Measurements from ENCODE around the gene CCR8.

CCR8 gene

GRCh38 chr3:39332525-39332924 lies 3.0 kb downstream of the CCR8 start:
- no peak for TF ChIP-seq CTCF (IDR thresholded peaks at IDR 0.05; ENCODE audit: low read depth, low read length)
- no peak for DNase-seq (ENCODE audit: low read depth in 2 of 2)
- H3K4me3 ChIP-seq (replicated peaks in 1 of 2; ENCODE audit: low read depth in 2 of 2, low read length in 2 of 2): no peak overlapping the region

GRCh38 chr3:39333607-39334006 lies 4.1 kb downstream of the CCR8 start:
- no peak for TF ChIP-seq CTCF (IDR thresholded peaks at IDR 0.05; ENCODE audit: low read depth, low read length)
- no peak for DNase-seq (ENCODE audit: low read depth in 2 of 2)
- H3K4me3 ChIP-seq (replicated peaks in 1 of 2; ENCODE audit: low read depth in 2 of 2, low read length in 2 of 2): no peak overlapping the region

- TF ChIP-seq CTCF (IDR thresholded peaks at IDR 0.05; ENCODE audit: low read depth, low read length): no peak
- no peak overlapping the region for H3K4me3 ChIP-seq (replicated peaks in 1 of 2; ENCODE audit: low read depth in 2 of 2, low read length in 2 of 2)
- no peak for DNase-seq (ENCODE audit: low read depth in 2 of 2)
These were observed 4.7 kb downstream of the CCR8 start for GRCh38 chr3:39334205-39334604.

- no peak overlapping the region for H3K4me3 ChIP-seq (replicated peaks in 1 of 2; ENCODE audit: low read depth in 2 of 2, low read length in 2 of 2)
- DNase-seq (ENCODE audit: low read depth in 2 of 2): no peak
- TF ChIP-seq CTCF (IDR thresholded peaks at IDR 0.05; ENCODE audit: low read depth, low read length): no peak
These were observed 8.7 kb downstream of the CCR8 start for GRCh38 chr3:39338201-39338600.

GRCh38 chr3:39339086-39339485 lies 9.6 kb downstream of the CCR8 start:
- DNase-seq (ENCODE audit: low read depth in 2 of 2): no peak
- no peak for TF ChIP-seq CTCF (IDR thresholded peaks at IDR 0.05; ENCODE audit: low read depth, low read length)
- H3K4me3 ChIP-seq (replicated peaks in 1 of 2; ENCODE audit: low read depth in 2 of 2, low read length in 2 of 2): no peak overlapping the region

GRCh38 chr3:39343076-39343717 lies 13.7 kb downstream of the CCR8 start:
- no peak overlapping the region for H3K4me3 ChIP-seq (replicated peaks in 1 of 2; ENCODE audit: low read depth in 2 of 2, low read length in 2 of 2)
- TF ChIP-seq CTCF (IDR thresholded peaks at IDR 0.05; ENCODE audit: low read depth, low read length): no peak
- no peak for DNase-seq (ENCODE audit: low read depth in 2 of 2)

GRCh38 chr3:39343760-39344159 lies 14.3 kb downstream of the CCR8 start:
- H3K4me3 ChIP-seq (replicated peaks in 1 of 2; ENCODE audit: low read depth in 2 of 2, low read length in 2 of 2): no peak overlapping the region
- TF ChIP-seq CTCF (IDR thresholded peaks at IDR 0.05; ENCODE audit: low read depth, low read length): no peak
- no peak for DNase-seq (ENCODE audit: low read depth in 2 of 2)
